ENCODE results near the gene CNTN1.
A peak's percentile ranks its signal among the peaks of the same experiment; 100 is the strongest.

The CNTN1 gene

DNA sequence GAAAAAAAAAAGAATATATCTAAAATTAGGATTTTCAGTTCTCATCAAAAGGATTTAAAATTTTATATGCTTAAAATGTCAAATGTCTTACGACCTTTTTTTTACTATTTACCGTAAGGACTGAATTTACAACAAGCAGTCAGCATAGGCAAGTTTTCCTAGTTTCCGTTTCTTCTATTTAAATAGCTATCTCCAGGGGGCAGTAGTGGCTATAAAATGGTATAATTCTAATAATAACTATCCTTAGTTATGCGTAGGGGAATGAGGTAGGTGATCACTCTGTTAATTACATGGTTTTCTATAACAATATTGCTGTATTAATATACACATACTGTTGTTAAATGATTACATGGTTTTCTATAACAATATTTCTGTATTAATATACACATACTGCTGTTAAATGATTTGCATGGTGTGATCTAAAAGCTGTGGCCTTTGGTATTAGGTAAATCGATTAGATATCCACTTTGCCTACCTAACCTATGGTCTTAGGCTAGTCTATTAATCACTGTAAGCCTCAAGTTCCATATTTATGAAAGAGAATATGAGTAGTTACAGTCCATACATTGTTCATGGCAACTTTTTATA lies 278.2 kb downstream of the CNTN1 start:
- peak; percentile 12 for DNase-seq (ENCODE audit: low read depth)
- Histone ChIP-seq H3K4me1 (ENCODE audit: control insufficient read depth, insufficient read depth, low read length) (no peaks in the 10 kb centered on the region), H3K27me3 (replicated peaks; ENCODE audit: control insufficient read depth, insufficient read depth, low read length) (no peaks in the 10 kb centered on the region), H3K36me3 (ENCODE audit: control insufficient read depth, insufficient read depth, low read length, severe bottlenecking) (no peaks in the 10 kb centered on the region), H3K9me3 (ENCODE audit: control insufficient read depth, low read length) (no peaks in the 10 kb centered on the region), H3K4me3 (ENCODE audit: low read length) (no peak overlapping the region), H3K9ac (ENCODE audit: low read length) (no peak overlapping the region)

DNA sequence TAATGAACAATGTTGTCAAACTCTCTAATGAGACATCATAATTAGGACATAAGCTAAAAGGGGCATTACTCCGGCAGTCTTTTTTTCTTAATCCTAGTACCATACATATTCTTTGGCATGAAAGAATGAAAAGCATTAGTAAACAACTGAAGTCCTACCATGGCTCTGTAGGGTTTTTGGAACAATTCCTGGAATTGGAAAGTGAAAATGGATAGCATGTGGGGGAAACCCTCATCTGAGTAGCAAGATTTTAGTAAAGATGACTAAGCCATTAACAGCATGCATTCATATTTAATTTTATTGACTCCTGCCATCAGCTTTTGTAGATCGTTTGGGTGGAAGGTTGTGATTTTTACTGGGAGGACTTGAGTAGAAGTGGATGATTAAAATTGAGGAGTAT lies 279.7 kb downstream of the CNTN1 start:
- no peak overlapping the region for H3K9ac ChIP-seq (ENCODE audit: low read length)
- H3K4me3 ChIP-seq (ENCODE audit: low read length): no peak overlapping the region
- no peaks in the 10 kb centered on the region for H3K36me3 ChIP-seq (ENCODE audit: control insufficient read depth, insufficient read depth, low read length, severe bottlenecking)
- H3K9me3 ChIP-seq (ENCODE audit: control insufficient read depth, low read length): no peaks in the 10 kb centered on the region
- no peaks in the 10 kb centered on the region for H3K4me1 ChIP-seq (ENCODE audit: control insufficient read depth, insufficient read depth, low read length)
- peak; percentile 63 for DNase-seq (ENCODE audit: low read depth)
- H3K27me3 ChIP-seq (replicated peaks; ENCODE audit: control insufficient read depth, insufficient read depth, low read length): no peaks in the 10 kb centered on the region

DNA sequence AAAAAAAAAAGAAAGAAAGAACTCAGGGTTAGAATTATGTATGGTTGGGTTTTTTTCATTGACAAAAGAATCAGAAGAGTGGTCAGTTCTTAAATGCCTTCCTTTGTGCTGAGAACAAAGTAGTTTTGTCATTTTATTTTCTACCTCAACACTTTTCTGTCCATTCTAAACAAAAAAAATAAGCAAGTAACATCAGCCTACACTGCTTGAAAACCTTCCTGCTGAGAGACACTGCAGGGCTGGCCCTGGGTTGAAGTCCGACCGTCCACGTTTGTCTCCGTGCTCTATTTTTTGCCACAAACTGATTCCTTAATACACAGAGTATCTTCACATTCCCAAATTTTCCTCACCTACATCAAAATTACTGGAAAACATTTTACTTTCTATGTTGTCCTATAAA lies 284.3 kb downstream of the CNTN1 start:
- Histone ChIP-seq H3K4me1 (ENCODE audit: control insufficient read depth, insufficient read depth, low read length) (no peaks in the 10 kb centered on the region), H3K4me3 (ENCODE audit: low read length) (no peak overlapping the region), H3K9me3 (ENCODE audit: control insufficient read depth, low read length) (no peaks in the 10 kb centered on the region), H3K27me3 (replicated peaks; ENCODE audit: control insufficient read depth, insufficient read depth, low read length) (no peaks in the 10 kb centered on the region), H3K9ac (ENCODE audit: low read length) (no peak overlapping the region), H3K36me3 (ENCODE audit: control insufficient read depth, insufficient read depth, low read length, severe bottlenecking) (no peaks in the 10 kb centered on the region)
- DNase-seq (ENCODE audit: low read depth): no peak

DNA sequence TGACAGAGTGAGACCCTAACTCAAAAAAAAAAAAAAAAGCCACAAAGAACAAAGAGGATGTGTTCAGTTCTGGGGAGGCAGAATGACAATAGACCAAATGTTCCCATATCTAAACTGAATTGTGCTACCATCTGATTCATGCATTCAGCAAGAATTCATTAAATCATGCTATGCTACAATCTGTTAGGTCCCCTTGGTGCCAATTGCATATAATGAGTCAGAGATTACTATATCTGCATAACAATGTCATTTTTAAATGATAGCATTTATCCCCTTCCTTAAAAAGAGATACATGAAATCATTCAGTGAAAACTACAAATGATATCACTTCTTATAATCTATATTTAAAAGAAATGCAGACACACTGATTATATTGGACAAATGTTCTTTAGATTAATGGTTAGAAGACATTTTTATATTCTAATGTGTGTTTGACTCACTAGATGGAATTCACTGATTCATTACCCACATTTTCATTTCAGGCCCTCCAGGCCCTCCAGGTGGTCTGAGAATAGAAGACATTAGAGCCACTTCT lies 288.3 kb downstream of the CNTN1 start:
- no peak for DNase-seq (ENCODE audit: low read depth)
- H3K9ac ChIP-seq (ENCODE audit: low read length): no peak overlapping the region
- H3K9me3 ChIP-seq (ENCODE audit: control insufficient read depth, low read length): peaks cover 4% of the 10 kb centered on the region
- H3K4me3 ChIP-seq (ENCODE audit: low read length): no peak overlapping the region
- no peaks in the 10 kb centered on the region for H3K27me3 ChIP-seq (replicated peaks; ENCODE audit: control insufficient read depth, insufficient read depth, low read length)
- H3K4me1 ChIP-seq (ENCODE audit: control insufficient read depth, insufficient read depth, low read length): no peaks in the 10 kb centered on the region
- no peaks in the 10 kb centered on the region for H3K36me3 ChIP-seq (ENCODE audit: control insufficient read depth, insufficient read depth, low read length, severe bottlenecking)

DNA sequence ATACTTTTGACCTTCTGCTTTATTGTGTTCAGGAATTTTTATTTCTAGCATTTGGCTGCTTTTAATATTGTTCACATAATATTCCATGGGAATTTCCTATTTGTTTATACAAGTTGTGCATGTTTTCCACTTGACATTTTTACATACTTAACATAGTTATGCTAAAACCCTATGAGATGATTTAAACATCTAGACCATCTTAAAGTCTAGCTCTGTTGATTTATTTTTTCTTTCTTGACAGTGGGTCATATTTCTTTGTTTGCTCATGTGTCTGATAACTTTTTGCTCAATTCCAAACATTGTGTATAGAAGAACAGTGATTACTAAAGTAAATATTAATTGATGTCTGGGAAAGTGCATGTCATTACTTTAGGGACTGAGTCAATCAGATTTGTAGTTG lies 293.8 kb downstream of the CNTN1 start:
- no peaks in the 10 kb centered on the region for H3K4me1 ChIP-seq (ENCODE audit: control insufficient read depth, insufficient read depth, low read length)
- peak; percentile 20 for DNase-seq (ENCODE audit: low read depth)
- no peak overlapping the region for H3K9ac ChIP-seq (ENCODE audit: low read length)
- no peaks in the 10 kb centered on the region for H3K27me3 ChIP-seq (replicated peaks; ENCODE audit: control insufficient read depth, insufficient read depth, low read length)
- H3K4me3 ChIP-seq (ENCODE audit: low read length): no peak overlapping the region
- H3K36me3 ChIP-seq (ENCODE audit: control insufficient read depth, insufficient read depth, low read length, severe bottlenecking): no peaks in the 10 kb centered on the region
- H3K9me3 ChIP-seq (ENCODE audit: control insufficient read depth, low read length): peaks cover 11% of the 10 kb centered on the region

- peaks cover 11% of the 10 kb centered on the region for H3K9me3 ChIP-seq (ENCODE audit: control insufficient read depth, low read length)
- peak; percentile 21 for DNase-seq (ENCODE audit: low read depth)
- no peaks in the 10 kb centered on the region for H3K36me3 ChIP-seq (ENCODE audit: control insufficient read depth, insufficient read depth, low read length, severe bottlenecking)
- H3K9ac ChIP-seq (ENCODE audit: low read length): no peak overlapping the region
- no peaks in the 10 kb centered on the region for H3K4me1 ChIP-seq (ENCODE audit: control insufficient read depth, insufficient read depth, low read length)
- H3K27me3 ChIP-seq (replicated peaks; ENCODE audit: control insufficient read depth, insufficient read depth, low read length): no peaks in the 10 kb centered on the region
- H3K4me3 ChIP-seq (ENCODE audit: low read length): no peak overlapping the region
Measured at GRCh38 chr12:40988355-40988754, 296.1 kb downstream of the CNTN1 start.

DNA sequence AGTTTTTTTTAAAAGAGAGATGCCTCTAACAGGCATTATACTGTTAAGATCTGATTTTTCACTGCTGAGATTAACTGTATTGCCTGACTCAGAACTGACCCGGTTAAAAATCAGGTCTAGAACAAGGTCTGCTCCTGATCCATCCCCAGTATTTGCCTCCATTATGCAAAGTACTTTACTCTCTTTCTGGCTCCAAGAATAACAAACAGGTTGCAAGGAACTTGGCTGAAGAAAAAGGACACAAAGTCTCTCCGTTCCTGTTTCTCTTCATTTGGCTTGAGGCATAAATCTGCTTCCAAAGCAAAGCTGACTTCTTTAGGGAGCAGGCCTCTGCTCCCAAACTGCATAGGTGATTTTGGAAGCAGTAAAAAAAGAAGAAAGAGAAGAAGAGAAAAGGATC lies 296.6 kb downstream of the CNTN1 start:
- Histone ChIP-seq H3K4me1 (ENCODE audit: control insufficient read depth, insufficient read depth, low read length) (no peaks in the 10 kb centered on the region), H3K9me3 (ENCODE audit: control insufficient read depth, low read length) (peaks cover 11% of the 10 kb centered on the region), H3K27me3 (replicated peaks; ENCODE audit: control insufficient read depth, insufficient read depth, low read length) (no peaks in the 10 kb centered on the region), H3K36me3 (ENCODE audit: control insufficient read depth, insufficient read depth, low read length, severe bottlenecking) (no peaks in the 10 kb centered on the region), H3K9ac (ENCODE audit: low read length) (no peak overlapping the region), H3K4me3 (ENCODE audit: low read length) (no peak overlapping the region)
- DNase-seq (ENCODE audit: low read depth): peak; percentile 13

DNA sequence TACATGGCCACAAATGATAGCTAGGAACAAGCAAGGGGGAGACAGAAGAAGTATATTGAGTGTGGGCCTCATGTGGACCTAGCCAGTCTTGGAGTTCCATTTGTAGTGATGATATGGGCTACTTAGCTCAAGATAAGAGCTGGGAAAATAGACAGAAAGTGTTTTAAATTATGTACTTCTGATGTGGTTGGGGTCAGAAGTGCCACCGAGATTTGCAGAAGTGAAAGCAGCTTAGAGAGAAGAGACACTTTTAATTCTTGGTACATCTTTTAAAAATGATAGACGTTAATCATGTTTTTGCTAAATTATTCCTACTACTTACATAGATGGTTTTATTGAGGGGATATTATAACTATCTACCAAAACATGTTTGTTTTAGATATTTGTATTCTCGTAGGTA lies 297.5 kb downstream of the CNTN1 start:
- no peak overlapping the region for H3K9ac ChIP-seq (ENCODE audit: low read length)
- H3K27me3 ChIP-seq (replicated peaks; ENCODE audit: control insufficient read depth, insufficient read depth, low read length): no peaks in the 10 kb centered on the region
- H3K4me3 ChIP-seq (ENCODE audit: low read length): no peak overlapping the region
- H3K4me1 ChIP-seq (ENCODE audit: control insufficient read depth, insufficient read depth, low read length): no peaks in the 10 kb centered on the region
- H3K36me3 ChIP-seq (ENCODE audit: control insufficient read depth, insufficient read depth, low read length, severe bottlenecking): no peaks in the 10 kb centered on the region
- no peak for DNase-seq (ENCODE audit: low read depth)
- peaks cover 11% of the 10 kb centered on the region for H3K9me3 ChIP-seq (ENCODE audit: control insufficient read depth, low read length)

DNA sequence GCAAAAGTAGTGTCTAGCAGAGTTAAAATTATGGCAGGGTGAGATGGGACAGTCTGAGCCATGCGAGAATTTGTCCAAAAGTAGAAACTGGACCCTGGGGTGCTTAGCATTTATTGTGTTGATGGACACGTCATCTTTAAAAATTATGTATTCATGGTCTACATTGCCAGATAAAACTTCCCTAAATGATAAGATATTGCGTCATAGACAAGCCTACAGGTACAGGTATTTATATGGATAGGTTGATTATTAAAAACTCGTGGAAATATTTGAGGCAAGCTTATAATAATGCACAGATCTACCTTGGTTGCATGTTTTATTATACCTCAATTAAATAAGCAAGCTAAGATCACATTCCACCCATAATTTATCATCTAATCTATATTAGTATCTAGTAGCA lies 299.9 kb downstream of the CNTN1 start:
- Histone ChIP-seq H3K9ac (ENCODE audit: low read length) (no peak overlapping the region), H3K27me3 (replicated peaks; ENCODE audit: control insufficient read depth, insufficient read depth, low read length) (no peaks in the 10 kb centered on the region), H3K4me1 (ENCODE audit: control insufficient read depth, insufficient read depth, low read length) (no peaks in the 10 kb centered on the region), H3K4me3 (ENCODE audit: low read length) (no peak overlapping the region), H3K9me3 (ENCODE audit: control insufficient read depth, low read length) (no peaks in the 10 kb centered on the region), H3K36me3 (ENCODE audit: control insufficient read depth, insufficient read depth, low read length, severe bottlenecking) (no peaks in the 10 kb centered on the region)
- no peak for DNase-seq (ENCODE audit: low read depth)

GRCh38 chr12:40992674-40993073 lies 300.4 kb downstream of the CNTN1 start:
- Histone ChIP-seq H3K9ac (ENCODE audit: low read length) (no peak overlapping the region), H3K4me3 (ENCODE audit: low read length) (no peak overlapping the region), H3K9me3 (ENCODE audit: control insufficient read depth, low read length) (no peaks in the 10 kb centered on the region), H3K4me1 (ENCODE audit: control insufficient read depth, insufficient read depth, low read length) (no peaks in the 10 kb centered on the region), H3K36me3 (ENCODE audit: control insufficient read depth, insufficient read depth, low read length, severe bottlenecking) (no peaks in the 10 kb centered on the region), H3K27me3 (replicated peaks; ENCODE audit: control insufficient read depth, insufficient read depth, low read length) (no peaks in the 10 kb centered on the region)
- DNase-seq (ENCODE audit: low read depth): no peak

DNA sequence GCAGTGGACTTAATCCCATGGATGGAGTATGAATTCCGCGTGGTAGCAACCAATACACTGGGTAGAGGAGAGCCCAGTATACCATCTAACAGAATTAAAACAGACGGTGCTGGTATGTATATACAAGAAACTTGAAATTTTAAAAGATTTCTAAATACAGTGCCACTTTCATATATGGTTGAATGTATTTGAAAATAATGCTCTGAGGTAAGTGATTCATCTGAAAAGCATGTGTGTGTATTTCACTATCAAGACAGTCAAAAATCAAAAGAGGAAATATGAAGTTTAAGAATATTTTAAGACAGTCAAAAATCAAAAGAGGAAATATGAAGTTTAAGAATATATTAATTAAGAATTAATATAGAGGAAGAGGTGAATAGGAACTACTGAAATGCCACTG lies 300.9 kb downstream of the CNTN1 start:
- Histone ChIP-seq H3K36me3 (ENCODE audit: control insufficient read depth, insufficient read depth, low read length, severe bottlenecking) (no peaks in the 10 kb centered on the region), H3K4me1 (ENCODE audit: control insufficient read depth, insufficient read depth, low read length) (no peaks in the 10 kb centered on the region), H3K9ac (ENCODE audit: low read length) (no peak overlapping the region), H3K27me3 (replicated peaks; ENCODE audit: control insufficient read depth, insufficient read depth, low read length) (no peaks in the 10 kb centered on the region), H3K4me3 (ENCODE audit: low read length) (no peak overlapping the region), H3K9me3 (ENCODE audit: control insufficient read depth, low read length) (no peaks in the 10 kb centered on the region)
- peak; percentile 3 for DNase-seq (ENCODE audit: low read depth)

DNA sequence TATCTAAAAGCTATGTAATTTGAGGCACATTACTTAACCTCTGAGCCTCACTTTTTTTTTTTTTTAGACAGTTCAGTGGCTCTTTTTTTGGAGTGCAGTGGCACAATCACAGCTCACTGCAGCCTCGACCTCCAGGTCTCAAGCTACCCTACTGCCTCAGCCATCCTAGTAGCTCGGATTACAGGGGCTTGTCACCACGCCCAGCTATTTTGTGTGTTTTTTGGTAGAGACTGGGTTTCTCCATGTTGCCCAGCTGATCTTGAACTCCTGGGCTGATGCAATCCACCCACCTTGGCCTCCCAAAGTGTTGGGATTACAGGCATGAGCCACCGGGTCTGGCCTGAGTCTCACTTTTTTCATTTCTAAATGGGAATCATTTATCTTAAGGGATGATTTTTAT lies 303.9 kb downstream of the CNTN1 start:
- Histone ChIP-seq H3K4me1 (ENCODE audit: control insufficient read depth, insufficient read depth, low read length) (no peaks in the 10 kb centered on the region), H3K9ac (ENCODE audit: low read length) (no peak overlapping the region), H3K36me3 (ENCODE audit: control insufficient read depth, insufficient read depth, low read length, severe bottlenecking) (no peaks in the 10 kb centered on the region), H3K27me3 (replicated peaks; ENCODE audit: control insufficient read depth, insufficient read depth, low read length) (no peaks in the 10 kb centered on the region), H3K4me3 (ENCODE audit: low read length) (no peak overlapping the region), H3K9me3 (ENCODE audit: control insufficient read depth, low read length) (no peaks in the 10 kb centered on the region)
- DNase-seq (ENCODE audit: low read depth): no peak
